Measurements from ENCODE around the gene PRRC2A.

The PRRC2A gene

DNA sequence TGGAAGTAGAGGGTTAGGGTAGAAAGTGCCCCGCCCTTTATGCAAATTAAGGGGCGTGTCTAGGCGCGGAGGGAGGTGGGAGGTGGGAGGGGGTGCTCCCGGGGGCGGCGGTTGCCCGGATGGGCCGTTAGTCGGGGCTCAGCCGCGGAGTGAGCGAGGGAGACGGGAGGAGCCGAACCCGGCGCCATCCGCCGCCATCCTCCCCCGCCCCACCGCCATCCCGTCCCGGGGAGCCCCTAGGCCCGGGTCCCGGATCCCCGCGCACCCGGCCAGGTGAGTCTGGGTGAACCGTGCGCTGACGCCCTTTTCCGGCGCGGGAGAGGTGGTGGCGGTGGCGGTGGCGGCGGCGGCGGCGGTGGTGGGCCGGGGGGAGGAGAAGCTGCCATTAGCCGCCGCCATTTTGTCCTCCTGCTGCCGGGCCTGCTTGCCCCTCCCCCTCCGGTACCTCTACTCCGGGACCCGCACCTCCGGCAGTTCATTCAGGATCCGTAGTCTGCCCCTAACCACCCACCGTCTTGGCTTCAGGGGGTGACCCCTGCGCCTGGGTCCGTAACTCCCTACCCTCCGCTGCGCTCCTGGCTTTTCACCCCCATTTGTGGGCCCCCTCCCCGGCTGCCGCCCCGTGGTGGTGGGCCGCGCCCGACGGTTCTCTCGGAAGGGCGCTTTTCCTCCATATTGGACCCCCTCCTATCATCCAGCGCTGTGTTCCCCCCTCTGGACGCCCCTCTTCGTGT, at the start of gene PRRC2A:
TSS of gene PRRC2A (plus strand) at position 130 of the 734 bp plus-strand sequence. CDS start 2,075 bp downstream, outside the sequence.
- DNase-seq (ENCODE audit: low read depth in 1 of 2, low spot score in 1 of 2): peak in 1 of 2 donors; percentile 62

DNA sequence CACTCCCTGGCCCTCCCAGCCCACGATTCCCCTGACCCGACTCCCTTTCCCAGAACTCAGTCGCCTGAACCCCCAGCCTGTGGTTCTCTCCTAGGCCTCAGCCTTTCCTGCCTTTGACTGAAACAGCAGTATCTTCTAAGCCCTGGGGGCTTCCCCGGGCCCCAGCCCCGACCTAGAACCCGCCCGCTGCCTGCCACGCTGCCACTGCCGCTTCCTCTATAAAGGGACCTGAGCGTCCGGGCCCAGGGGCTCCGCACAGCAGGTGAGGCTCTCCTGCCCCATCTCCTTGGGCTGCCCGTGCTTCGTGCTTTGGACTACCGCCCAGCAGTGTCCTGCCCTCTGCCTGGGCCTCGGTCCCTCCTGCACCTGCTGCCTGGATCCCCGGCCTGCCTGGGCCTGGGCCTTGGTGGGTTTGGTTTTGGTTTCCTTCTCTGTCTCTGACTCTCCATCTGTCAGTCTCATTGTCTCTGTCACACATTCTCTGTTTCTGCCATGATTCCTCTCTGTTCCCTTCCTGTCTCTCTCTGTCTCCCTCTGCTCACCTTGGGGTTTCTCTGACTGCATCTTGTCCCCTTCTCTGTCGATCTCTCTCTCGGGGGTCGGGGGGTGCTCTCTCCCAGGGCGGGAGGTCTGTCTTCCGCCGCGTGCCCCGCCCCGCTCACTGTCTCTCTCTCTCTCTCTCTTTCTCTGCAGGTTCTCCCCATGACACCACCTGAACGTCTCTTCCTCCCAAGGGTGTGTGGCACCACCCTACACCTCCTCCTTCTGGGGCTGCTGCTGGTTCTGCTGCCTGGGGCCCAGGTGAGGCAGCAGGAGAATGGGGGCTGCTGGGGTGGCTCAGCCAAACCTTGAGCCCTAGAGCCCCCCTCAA, 48.2 kb upstream of the PRRC2A start, which contains the start of gene LTA:
TSS of gene LTA (plus strand) at position 249 of the 871 bp plus-strand sequence. CDS start at position 703, 454 bp downstream.
- DNase-seq (ENCODE audit: low read depth in 1 of 2, low spot score in 1 of 2): peak; percentile 57 to 66

DNA sequence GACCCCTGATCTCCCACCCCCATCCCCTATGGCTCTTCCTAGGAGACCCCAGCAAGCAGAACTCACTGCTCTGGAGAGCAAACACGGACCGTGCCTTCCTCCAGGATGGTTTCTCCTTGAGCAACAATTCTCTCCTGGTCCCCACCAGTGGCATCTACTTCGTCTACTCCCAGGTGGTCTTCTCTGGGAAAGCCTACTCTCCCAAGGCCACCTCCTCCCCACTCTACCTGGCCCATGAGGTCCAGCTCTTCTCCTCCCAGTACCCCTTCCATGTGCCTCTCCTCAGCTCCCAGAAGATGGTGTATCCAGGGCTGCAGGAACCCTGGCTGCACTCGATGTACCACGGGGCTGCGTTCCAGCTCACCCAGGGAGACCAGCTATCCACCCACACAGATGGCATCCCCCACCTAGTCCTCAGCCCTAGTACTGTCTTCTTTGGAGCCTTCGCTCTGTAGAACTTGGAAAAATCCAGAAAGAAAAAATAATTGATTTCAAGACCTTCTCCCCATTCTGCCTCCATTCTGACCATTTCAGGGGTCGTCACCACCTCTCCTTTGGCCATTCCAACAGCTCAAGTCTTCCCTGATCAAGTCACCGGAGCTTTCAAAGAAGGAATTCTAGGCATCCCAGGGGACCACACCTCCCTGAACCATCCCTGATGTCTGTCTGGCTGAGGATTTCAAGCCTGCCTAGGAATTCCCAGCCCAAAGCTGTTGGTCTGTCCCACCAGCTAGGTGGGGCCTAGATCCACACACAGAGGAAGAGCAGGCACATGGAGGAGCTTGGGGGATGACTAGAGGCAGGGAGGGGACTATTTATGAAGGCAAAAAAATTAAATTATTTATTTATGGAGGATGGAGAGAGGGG, 47.0 kb upstream of the PRRC2A start:
- no peak for DNase-seq (ENCODE audit: low read depth in 1 of 2, low spot score in 1 of 2)

DNA sequence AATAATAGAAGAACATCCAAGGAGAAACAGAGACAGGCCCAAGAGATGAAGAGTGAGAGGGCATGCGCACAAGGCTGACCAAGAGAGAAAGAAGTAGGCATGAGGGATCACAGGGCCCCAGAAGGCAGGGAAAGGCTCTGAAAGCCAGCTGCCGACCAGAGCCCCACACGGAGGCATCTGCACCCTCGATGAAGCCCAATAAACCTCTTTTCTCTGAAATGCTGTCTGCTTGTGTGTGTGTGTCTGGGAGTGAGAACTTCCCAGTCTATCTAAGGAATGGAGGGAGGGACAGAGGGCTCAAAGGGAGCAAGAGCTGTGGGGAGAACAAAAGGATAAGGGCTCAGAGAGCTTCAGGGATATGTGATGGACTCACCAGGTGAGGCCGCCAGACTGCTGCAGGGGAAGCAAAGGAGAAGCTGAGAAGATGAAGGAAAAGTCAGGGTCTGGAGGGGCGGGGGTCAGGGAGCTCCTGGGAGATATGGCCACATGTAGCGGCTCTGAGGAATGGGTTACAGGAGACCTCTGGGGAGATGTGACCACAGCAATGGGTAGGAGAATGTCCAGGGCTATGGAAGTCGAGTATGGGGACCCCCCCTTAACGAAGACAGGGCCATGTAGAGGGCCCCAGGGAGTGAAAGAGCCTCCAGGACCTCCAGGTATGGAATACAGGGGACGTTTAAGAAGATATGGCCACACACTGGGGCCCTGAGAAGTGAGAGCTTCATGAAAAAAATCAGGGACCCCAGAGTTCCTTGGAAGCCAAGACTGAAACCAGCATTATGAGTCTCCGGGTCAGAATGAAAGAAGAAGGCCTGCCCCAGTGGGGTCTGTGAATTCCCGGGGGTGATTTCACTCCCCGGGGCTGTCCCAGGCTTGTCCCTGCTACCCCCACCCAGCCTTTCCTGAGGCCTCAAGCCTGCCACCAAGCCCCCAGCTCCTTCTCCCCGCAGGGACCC, 46.1 kb upstream of the PRRC2A start:
- DNase-seq (ENCODE audit: low read depth in 1 of 2, low spot score in 1 of 2): no peak

DNA sequence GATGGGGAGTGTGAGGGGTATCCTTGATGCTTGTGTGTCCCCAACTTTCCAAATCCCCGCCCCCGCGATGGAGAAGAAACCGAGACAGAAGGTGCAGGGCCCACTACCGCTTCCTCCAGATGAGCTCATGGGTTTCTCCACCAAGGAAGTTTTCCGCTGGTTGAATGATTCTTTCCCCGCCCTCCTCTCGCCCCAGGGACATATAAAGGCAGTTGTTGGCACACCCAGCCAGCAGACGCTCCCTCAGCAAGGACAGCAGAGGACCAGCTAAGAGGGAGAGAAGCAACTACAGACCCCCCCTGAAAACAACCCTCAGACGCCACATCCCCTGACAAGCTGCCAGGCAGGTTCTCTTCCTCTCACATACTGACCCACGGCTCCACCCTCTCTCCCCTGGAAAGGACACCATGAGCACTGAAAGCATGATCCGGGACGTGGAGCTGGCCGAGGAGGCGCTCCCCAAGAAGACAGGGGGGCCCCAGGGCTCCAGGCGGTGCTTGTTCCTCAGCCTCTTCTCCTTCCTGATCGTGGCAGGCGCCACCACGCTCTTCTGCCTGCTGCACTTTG, 45.1 kb upstream of the PRRC2A start, which contains the start of gene TNF:
TSS of gene TNF (plus strand) at position 231 of the 567 bp plus-strand sequence. CDS start at position 408, 177 bp downstream.
- peak; percentile 45 to 76 for DNase-seq (ENCODE audit: low read depth in 1 of 2, low spot score in 1 of 2)

DNA sequence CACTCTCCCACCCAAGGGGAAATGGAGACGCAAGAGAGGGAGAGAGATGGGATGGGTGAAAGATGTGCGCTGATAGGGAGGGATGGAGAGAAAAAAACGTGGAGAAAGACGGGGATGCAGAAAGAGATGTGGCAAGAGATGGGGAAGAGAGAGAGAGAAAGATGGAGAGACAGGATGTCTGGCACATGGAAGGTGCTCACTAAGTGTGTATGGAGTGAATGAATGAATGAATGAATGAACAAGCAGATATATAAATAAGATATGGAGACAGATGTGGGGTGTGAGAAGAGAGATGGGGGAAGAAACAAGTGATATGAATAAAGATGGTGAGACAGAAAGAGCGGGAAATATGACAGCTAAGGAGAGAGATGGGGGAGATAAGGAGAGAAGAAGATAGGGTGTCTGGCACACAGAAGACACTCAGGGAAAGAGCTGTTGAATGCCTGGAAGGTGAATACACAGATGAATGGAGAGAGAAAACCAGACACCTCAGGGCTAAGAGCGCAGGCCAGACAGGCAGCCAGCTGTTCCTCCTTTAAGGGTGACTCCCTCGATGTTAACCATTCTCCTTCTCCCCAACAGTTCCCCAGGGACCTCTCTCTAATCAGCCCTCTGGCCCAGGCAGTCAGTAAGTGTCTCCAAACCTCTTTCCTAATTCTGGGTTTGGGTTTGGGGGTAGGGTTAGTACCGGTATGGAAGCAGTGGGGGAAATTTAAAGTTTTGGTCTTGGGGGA, 44.4 kb upstream of the PRRC2A start:
- DNase-seq (ENCODE audit: low read depth in 1 of 2, low spot score in 1 of 2): no peak

DNA sequence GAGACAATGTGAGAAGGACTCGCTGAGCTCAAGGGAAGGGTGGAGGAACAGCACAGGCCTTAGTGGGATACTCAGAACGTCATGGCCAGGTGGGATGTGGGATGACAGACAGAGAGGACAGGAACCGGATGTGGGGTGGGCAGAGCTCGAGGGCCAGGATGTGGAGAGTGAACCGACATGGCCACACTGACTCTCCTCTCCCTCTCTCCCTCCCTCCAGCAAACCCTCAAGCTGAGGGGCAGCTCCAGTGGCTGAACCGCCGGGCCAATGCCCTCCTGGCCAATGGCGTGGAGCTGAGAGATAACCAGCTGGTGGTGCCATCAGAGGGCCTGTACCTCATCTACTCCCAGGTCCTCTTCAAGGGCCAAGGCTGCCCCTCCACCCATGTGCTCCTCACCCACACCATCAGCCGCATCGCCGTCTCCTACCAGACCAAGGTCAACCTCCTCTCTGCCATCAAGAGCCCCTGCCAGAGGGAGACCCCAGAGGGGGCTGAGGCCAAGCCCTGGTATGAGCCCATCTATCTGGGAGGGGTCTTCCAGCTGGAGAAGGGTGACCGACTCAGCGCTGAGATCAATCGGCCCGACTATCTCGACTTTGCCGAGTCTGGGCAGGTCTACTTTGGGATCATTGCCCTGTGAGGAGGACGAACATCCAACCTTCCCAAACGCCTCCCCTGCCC, 43.5 kb upstream of the PRRC2A start:
- no peak for DNase-seq (ENCODE audit: low read depth in 1 of 2, low spot score in 1 of 2)

DNA sequence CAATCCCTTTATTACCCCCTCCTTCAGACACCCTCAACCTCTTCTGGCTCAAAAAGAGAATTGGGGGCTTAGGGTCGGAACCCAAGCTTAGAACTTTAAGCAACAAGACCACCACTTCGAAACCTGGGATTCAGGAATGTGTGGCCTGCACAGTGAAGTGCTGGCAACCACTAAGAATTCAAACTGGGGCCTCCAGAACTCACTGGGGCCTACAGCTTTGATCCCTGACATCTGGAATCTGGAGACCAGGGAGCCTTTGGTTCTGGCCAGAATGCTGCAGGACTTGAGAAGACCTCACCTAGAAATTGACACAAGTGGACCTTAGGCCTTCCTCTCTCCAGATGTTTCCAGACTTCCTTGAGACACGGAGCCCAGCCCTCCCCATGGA, 42.9 kb upstream of the PRRC2A start:
- DNase-seq (ENCODE audit: low read depth in 1 of 2, low spot score in 1 of 2): no peak

DNA sequence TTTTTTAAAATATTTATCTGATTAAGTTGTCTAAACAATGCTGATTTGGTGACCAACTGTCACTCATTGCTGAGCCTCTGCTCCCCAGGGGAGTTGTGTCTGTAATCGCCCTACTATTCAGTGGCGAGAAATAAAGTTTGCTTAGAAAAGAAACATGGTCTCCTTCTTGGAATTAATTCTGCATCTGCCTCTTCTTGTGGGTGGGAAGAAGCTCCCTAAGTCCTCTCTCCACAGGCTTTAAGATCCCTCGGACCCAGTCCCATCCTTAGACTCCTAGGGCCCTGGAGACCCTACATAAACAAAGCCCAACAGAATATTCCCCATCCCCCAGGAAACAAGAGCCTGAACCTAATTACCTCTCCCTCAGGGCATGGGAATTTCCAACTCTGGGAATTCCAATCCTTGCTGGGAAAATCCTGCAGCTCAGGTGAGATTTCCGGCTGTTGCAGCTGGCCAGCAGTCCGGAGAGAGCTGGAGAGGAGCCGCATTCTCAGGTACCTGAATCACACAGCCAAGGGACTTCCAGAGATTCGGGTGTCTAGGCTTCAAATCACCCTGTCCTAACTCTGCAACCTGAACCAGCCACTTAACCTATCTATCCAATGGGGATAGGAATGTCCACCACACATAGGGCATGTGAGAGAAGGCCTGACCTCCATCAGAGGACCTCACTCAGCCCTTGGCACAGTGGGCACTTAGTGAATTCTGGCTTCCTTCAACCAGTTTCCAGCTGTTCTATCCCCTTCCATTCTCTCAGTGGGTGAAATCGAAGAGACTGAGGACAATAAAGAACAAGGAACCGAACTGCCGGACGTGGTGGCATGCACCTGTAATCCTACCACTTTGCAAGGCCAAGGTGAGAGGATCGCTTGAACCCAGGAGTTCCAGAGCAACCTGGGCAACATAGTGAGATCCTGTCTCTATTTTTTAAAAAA, 42.1 kb upstream of the PRRC2A start:
- DNase-seq (ENCODE audit: low read depth in 1 of 2, low spot score in 1 of 2): no peak

DNA sequence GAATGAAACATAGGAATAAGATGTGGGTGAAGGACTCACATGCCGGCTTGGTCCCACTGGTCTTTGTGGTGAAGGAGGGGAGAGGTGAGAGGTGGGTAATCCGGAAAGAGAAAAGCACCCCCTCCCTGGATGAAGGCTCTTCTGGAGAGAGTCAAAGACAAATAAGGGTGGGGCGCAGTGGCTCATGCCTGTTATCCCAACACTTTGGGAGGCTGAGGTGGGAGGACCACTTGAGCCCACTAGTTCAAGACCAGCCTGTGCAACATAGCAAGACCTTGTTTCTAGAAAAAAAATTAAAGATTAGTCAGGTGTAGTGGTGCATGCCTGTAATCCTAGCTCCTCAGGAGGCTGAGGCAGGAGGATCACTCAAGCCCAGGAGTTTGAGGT, 41.4 kb upstream of the PRRC2A start:
- DNase-seq (ENCODE audit: low read depth in 1 of 2, low spot score in 1 of 2): no peak

DNA sequence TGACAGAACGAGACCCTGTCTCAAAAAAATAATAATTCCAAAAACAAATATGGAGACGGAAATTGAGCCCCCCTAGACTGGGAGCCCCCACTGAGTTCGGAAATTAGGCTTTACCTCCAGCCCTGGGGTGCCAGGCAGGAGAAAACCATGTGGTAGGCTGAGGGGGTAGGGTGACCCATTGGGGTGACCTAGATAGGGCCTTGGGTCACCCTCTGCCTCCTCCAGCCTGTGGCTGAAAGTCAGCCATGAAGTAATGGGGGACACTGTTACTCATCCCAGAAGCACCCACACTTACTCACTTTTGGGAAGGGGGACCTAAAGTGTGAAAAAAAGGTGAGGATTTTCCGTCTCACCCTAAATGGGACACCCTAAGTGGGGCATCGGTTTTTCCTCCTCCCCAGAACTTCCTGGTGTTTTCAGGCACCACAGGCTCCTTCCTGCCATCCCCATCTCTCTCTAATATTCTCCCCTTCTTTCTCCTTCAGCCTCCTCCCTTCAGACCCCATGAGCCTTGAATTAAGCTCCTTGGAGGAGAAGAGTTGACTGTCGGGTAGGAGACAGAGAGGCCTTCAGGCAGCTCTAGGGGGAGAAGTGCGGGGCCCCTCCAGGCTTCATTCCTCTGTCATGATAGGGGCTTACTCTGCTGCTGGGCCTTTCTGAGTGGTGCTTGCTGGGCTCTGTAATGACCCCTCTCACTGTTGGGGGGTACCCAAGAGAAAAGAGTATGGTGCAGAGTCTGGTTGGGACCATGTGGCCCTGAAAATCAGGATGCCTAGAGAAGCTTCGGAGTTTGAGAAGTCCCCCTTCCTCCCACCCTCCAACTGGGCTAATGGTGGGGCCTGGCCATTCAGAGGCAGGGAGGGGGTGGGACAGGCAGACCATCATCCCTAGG, 40.7 kb upstream of the PRRC2A start:
- DNase-seq (ENCODE audit: low read depth in 1 of 2, low spot score in 1 of 2): no peak

DNA sequence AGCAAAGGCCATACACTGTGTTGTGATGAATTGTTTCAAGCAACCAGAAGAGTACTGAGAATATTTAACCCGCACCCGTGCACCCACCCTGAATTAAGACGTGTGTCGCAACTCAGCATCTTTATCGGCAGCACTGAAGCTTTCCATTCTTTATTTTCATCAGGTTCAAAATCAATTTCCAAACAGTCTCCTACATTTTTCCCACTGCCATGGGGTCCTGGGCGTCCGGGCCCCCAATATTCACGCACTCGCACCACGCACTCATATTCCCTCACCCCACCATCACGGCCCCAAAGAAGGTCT, 40.1 kb upstream of the PRRC2A start:
- no peak for DNase-seq (ENCODE audit: low read depth in 1 of 2, low spot score in 1 of 2)

DNA sequence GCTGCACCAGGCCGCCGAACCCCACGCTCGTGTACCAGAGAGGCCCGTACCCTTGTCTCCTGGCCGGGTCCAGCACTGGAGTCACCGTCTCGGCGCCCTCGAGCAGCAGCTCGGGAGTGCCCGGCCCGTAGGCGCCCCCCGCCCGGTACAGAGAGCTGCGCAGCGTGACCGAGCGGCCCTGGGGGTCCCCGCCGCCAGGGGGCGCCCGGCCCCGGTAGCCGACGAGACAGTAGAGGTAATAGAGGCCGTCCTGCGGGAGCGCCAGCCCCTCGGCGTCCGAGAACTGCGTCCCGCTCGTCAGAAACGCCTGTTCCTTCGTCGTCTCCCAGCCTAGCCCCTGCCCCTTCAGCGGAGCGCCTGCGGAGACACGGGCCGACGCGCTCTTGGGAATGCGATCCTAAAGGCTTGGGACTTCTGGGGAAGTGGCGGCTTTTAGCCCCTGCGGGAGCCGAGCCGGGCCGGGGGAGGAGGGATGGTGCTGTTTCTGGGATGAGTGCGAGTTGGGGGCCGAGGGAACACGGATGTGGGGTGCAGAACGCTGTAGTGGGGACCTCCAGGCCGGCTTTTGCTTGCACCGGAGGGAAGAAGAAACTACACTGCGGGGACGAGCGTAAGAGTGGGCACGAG, 39.6 kb upstream of the PRRC2A start:
- DNase-seq (ENCODE audit: low read depth in 1 of 2, low spot score in 1 of 2): peak; percentile 84 to 86

DNA sequence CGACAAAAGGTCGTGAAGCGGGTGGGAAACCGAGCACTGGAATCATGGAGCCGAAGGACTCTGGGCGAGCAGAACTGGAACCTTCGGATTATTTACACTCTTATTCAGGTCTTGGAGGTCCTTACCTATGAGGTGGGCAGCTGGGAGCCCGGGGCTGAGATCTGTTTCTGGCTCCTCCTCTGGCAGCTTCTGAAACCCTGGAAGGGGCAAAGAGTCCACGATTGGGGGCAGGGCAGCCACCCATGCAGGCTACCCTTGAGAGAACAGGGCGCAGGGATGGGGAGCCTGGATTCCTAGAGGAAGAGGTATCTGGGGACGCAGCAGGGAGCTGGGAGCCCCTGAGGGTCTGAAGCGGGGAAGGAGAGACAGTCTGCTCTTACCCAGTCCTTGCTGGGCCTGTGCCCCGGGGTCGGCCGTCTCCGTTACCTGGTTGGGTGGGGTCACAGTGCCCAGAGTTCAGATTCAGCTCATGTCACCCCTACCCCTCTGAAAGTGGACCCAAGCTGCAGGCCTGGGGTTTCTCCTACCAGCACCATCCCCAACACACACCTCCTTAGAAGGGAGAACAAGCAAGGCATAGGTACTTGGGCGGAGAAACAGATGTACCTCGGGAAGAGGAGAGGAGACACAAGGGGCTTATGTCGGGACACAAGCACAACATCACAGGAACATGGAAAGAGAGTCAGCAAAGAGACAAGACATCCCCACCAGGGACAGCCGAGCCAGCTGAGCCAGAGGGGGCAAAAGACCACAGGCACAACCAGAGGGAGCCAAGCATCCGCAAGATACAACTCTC, 38.9 kb upstream of the PRRC2A start:
- DNase-seq (ENCODE audit: low read depth in 1 of 2, low spot score in 1 of 2): no peak

DNA sequence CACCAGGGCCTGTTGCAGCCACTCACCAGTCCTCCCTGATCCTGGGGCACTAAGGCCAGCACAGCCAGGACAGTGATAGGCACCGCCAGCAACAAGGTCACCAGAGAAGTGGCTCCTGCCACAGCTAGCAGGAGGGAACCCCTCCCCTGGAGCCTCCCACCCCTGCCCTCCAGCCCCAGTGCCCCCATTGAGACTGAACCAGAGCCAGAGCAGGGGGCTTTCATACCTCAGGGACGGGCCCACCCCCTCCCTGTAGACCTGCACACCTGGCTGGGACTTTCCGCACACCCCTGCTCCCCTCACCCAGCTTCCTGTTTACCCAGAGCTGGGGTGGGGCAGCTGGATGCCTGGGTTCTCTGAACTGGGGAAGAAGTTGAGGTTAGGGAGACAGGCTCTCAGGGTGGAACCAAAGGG, 38.3 kb upstream of the PRRC2A start, which contains the start of gene LTB:
TSS of gene LTB (minus strand) at position 195 of the 414 bp plus-strand sequence. CDS start at position 188, 7 bp downstream.
- peak in 1 of 2 donors; percentile 46 for DNase-seq (ENCODE audit: low read depth in 1 of 2, low spot score in 1 of 2)
